ENCODE data around the gene LONRF3. TPM values are rescaled to one million over a fixed set of nuclear protein-coding genes. Genes with fewer than 3 reads are reported as not detected.
"Not testable (repeated sequence)": the region's sequence is repeated elsewhere in the genome, so short reads cannot be mapped to it uniquely, and the experiment has no call there.

LONRF3 gene
- total RNA-seq, 6 experiments from 2014 or later, result 6.2 to 13.5 (median 9.4) TPM

DNA sequence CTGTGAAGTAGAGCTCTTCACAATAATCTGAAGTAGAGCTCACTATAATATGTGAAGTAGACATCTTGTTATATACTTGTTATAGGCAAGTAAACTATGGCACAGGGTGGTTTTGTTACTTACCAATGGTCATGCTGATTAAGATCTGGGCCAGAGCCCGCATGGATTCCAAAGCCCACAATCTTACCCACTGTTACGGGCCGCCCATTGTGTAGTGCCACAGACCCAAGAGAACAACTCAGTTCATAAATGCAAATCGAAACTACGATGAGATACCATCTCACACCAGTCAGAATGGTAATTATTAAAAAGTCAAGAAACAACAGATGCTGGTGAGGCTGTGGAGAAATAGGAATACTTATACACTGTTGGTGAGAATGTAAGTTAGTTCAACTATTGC, 51.5 kb downstream of the LONRF3 start:
- WGBS (ENCODE audit: insufficient coverage, low coverage, low lambda C conversion rate, missing lambda C conversion rate), result 80% methylated on average over 4 of the region's 5 CpGs
- no peaks in the 10 kb centered on the region for H3K27me3 ChIP-seq

DNA sequence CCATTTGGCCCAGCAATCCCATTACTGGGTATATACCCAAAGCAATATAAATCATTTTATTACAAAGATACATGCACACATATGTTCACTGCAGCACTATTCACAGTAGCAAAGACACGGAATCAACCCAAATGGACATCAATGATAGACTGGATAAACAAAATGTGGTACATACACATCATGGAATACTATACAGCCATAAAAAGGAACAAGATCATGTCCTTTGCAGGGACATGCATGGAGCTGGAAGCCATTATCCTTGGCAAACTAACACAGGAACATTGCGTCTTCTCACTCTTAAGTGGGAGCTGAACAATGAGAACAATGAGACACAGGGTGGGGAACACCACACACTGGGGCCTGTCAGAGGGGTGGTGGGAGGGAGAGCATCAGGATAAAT, 51.9 kb downstream of the LONRF3 start:
- H3K9me3 ChIP-seq; H3K27me3 ChIP-seq; intact Hi-C loops (cut with DNase I); DNase-seq; H3K36me3 ChIP-seq; ATAC-seq; H3K27ac ChIP-seq; H3K4me3 ChIP-seq; H3K4me1 ChIP-seq: not testable (repeated sequence)
- WGBS (ENCODE audit: insufficient coverage, low coverage, low lambda C conversion rate, missing lambda C conversion rate), result 76% methylated on average over 2 of the region's 2 CpGs

More for the DNA sequence above, 51.5 kb downstream of the LONRF3 start:
- TF ChIP-seq, protein P1, sequence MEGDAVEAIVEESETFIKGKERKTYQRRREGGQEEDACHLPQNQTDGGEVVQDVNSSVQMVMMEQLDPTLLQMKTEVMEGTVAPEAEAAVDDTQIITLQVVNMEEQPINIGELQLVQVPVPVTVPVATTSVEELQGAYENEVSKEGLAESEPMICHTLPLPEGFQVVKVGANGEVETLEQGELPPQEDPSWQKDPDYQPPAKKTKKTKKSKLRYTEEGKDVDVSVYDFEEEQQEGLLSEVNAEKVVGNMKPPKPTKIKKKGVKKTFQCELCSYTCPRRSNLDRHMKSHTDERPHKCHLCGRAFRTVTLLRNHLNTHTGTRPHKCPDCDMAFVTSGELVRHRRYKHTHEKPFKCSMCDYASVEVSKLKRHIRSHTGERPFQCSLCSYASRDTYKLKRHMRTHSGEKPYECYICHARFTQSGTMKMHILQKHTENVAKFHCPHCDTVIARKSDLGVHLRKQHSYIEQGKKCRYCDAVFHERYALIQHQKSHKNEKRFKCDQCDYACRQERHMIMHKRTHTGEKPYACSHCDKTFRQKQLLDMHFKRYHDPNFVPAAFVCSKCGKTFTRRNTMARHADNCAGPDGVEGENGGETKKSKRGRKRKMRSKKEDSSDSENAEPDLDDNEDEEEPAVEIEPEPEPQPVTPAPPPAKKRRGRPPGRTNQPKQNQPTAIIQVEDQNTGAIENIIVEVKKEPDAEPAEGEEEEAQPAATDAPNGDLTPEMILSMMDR (IDR thresholded peaks at IDR 0.05), result no peak
- no peak for TF ChIP-seq POLR2A (IDR thresholded peaks at IDR 0.05)
- intact Hi-C loops (cut with DNase I), result no loop called here
- no peak for DNase-seq
- Histone ChIP-seq H3K27ac (no peak overlapping the region), H3K36me3 (no peaks in the 10 kb centered on the region), H3K4me1 (no peaks in the 10 kb centered on the region), H3K4me3 (no peak overlapping the region), H3K9me3 (no peaks in the 10 kb centered on the region)
- no peak for ATAC-seq

DNA sequence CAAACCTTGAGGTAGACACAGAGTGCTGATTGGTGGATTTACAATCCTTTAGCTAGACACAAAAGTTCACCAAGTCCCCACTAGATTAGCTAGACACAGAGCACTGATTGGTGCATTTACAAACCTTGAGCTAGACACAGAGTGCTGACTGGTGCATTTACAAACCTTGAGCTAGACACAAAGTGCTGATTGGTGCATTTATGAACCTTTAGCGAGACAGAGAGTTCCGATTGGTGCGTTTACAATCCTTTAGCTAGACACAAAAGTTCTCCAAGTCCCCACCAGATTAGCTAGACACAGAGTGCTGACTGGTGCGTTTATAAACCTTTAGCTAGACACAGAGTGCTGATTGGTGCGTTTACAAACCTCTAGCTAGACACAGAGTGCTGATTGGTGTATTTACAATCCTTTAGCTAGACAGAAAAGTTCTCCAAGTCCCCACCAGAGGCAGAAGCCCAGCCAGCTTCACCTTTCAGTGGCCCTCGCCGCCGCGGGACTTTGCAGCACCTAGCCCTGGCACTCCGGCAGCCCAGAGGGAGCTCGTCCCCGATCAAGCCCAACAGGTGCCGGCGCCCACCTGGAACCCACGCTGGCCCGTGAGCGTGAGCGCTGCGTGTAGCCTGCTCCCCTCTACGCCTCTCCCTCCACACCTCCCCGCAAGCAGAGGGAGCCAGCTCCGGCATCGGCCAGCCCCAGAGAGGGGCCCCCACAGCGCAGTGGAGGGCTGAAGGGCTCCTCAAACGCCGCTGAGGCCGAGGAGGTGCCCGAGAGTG, 53.7 kb downstream of the LONRF3 start:
- DNase-seq; ATAC-seq; H3K36me3 ChIP-seq; intact Hi-C loops (cut with DNase I); H3K4me1 ChIP-seq; H3K9me3 ChIP-seq; H3K4me3 ChIP-seq; H3K27ac ChIP-seq; H3K27me3 ChIP-seq: not testable (repeated sequence)
- 64% methylated on average over 4 of the region's 28 CpGs for WGBS (ENCODE audit: insufficient coverage, low coverage, low lambda C conversion rate, missing lambda C conversion rate)

DNA sequence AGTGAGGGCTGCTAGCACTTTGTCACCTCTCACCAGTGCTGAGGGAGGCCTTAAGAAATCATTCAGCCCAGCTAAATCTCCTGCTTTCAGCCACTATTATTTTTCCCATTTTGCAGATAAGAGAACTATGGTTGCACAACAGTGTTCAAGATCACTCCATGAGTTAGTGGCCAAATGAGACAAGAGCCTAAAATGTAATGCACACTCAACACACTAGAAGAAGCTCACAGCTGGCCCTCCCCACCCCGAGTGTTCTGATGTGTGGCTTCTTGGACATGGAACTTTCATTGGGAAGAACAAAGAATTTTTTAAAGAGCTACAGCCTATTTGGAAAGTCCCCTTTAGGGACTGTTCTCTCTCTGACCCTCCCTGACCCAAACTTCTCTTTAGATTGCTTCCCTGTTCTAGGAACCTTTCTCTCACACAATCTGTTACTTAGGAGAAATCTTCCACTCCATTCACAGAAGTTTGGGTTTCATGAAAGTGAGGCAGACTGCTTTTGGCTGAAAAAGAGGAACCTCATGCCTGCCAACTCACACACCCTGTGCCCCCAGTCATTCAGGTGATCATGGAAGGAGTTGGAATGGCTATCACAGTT, 54.4 kb downstream of the LONRF3 start:
- Histone ChIP-seq H3K4me3 (no peak overlapping the region), H3K36me3 (no peaks in the 10 kb centered on the region), H3K9me3 (no peaks in the 10 kb centered on the region), H3K4me1 (no peaks in the 10 kb centered on the region), H3K27me3 (no peaks in the 10 kb centered on the region), H3K27ac (no peak overlapping the region)
- 67% methylated on average over 1 of the region's 1 CpG for WGBS (ENCODE audit: insufficient coverage, low coverage, low lambda C conversion rate, missing lambda C conversion rate)
- intact Hi-C loops (cut with DNase I), result no loop called here
- ATAC-seq (no peak), DNase-seq (no peak)
- TF ChIP-seq, protein P1 (IDR thresholded peaks at IDR 0.05), result no peak
- no peak for TF ChIP-seq POLR2A (IDR thresholded peaks at IDR 0.05)

DNA sequence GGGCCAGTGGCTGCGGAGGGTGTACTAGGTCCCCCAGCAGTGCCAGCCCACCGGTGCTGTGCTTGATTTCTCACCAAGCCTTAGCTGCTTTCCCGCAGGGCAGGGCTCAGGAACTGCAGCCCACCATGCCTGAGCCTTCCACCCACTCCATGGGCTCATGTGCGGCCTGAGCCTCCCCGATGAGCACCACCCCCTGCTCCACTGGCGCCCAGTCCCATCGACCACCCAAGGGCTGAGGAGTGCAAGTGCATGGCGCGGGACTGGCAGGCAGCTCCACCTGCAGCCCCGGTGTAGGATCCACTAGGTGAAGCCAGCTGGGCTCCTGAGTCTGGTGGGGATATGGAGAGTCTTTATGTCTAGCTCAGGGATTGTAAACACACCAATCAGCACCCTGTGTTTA, 55.2 kb downstream of the LONRF3 start:
- H3K27ac ChIP-seq; H3K4me1 ChIP-seq; H3K9me3 ChIP-seq; H3K27me3 ChIP-seq; intact Hi-C loops (cut with DNase I); H3K36me3 ChIP-seq; H3K4me3 ChIP-seq; DNase-seq; ATAC-seq: not testable (repeated sequence)
- no CpG with 5 or more reads among the region's 10 CpGs for WGBS (ENCODE audit: insufficient coverage, low coverage, low lambda C conversion rate, missing lambda C conversion rate)

DNA sequence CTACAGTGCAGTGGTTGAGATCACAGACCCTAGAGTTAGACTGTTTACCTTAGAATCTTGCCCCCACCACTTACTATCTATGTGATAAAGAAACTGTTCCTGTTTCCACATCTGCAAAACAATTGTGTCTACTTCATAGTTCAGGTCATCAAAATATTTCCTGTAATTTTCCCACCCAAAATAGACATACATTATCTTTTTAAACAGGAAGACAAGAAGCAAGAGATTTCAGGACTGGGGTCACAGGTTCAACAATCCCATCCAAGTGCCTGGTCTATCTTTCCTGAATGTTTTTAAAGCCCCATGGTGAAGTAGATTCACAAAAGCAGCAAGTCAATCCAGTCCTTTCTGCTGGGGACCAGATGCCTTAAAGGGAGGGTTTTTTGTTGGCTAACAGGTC, 56.6 kb downstream of the LONRF3 start:
- ATAC-seq (peak in 1 of 4 donors; percentile 39), DNase-seq (no peak)
- intact Hi-C loops (cut with DNase I), result no loop called here
- Histone ChIP-seq H3K27me3 (no peaks in the 10 kb centered on the region), H3K9me3 (no peaks in the 10 kb centered on the region), H3K27ac (no peak overlapping the region), H3K4me1 (no peaks in the 10 kb centered on the region), H3K36me3 (no peaks in the 10 kb centered on the region), H3K4me3 (no peak overlapping the region)
- TF ChIP-seq, protein P1 (IDR thresholded peaks at IDR 0.05), result no peak
- no peak for TF ChIP-seq POLR2A (IDR thresholded peaks at IDR 0.05)

All from right lobe of liver (tissue), 6 donors.